Activated CD4-positive, alpha-beta T cell treated with anti-CD3 and anti-CD28 coated beads, Interleukin-10, Interleukin-2, amounts not matched to agents 100 ng/mL and 50 ng/mL, durations not matched to agents 16 hours and 8 hours (primary cell): Measurements from ENCODE around the gene PALM.
"Not testable (repeated sequence)": the region's sequence is repeated elsewhere in the genome, so short reads cannot be mapped to it uniquely, and the experiment has no call there.

Source experiments
- DNase-seq: peaks from one replicate; pipeline ENCODE4 v3.0.0-alpha.2; 2020

The PALM gene

DNA sequence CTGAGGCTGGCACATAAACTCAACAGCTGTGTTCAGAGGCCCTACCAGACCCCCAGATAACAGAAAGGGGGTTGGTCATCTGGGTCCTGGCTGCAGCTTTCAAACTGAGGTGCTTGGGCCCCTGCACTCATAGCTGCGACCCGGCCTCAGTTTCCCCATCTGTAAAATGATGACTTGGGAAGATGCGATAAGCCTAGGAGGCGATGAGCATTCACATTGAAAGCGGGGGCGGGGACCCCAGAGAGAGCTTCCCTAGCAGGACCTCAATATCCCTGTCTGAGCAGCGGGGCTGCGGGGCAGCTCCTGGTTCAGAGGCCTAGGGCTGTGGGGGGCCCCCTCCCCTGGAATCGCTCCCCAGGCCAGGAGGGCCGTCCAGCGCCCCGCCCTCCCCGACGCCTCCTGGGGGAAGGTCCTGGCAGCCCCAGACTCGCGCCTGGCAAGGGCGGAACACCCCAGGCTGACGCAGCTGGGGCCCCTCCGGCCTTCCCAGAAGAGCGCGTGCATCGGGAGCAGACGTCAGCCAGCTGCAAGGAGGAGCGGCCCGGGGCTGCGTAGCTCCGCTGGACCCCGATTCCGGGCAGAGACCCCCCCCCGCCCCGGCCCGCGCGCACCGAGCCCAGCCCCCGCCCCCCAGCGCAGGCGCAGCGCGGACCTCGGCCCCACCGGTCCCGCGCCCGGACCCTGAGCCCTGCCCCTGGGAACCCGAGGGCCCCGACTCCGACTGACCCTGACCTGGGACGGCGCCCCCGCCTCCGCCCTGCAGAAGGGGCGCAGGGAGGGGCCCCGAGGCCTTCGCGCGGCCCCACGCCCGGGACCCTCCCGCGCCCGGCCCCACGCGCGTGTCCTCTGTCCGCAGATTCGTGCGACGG is 29.1 kb upstream of the PALM start:
- DNase-seq = peak; percentile 54

DNA sequence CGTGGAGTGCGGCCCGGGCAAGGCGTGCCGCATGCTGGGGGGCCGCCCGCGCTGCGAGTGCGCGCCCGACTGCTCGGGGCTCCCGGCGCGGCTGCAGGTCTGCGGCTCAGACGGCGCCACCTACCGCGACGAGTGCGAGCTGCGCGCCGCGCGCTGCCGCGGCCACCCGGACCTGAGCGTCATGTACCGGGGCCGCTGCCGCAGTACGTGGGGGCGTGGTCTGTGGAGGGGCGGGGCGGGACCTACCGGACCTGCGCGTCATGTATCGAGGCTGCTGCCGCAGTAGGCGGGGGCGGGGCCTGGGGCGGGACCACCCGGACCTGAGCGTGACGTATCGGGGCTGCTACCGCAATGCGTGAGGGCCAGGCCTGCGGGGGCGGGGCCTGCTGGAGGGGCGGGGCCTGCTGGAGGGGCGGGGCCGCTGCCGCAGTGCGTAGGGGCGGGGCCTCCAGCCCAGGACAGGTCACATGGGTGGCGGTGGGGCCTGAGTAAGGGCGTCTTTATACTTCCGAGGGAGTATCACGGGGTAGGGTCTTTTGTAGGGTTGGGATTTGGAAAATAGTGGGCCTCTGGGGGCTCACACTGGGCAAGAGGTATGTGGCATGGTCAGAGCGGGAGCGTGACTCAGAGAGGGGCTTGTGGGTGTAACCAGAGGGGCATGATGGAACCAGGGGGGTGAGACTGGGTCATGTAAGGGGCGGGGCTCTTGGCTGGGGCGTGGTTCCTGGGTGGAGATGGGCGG is 28.3 kb upstream of the PALM start:
- DNase-seq = peak; percentile 100

DNA sequence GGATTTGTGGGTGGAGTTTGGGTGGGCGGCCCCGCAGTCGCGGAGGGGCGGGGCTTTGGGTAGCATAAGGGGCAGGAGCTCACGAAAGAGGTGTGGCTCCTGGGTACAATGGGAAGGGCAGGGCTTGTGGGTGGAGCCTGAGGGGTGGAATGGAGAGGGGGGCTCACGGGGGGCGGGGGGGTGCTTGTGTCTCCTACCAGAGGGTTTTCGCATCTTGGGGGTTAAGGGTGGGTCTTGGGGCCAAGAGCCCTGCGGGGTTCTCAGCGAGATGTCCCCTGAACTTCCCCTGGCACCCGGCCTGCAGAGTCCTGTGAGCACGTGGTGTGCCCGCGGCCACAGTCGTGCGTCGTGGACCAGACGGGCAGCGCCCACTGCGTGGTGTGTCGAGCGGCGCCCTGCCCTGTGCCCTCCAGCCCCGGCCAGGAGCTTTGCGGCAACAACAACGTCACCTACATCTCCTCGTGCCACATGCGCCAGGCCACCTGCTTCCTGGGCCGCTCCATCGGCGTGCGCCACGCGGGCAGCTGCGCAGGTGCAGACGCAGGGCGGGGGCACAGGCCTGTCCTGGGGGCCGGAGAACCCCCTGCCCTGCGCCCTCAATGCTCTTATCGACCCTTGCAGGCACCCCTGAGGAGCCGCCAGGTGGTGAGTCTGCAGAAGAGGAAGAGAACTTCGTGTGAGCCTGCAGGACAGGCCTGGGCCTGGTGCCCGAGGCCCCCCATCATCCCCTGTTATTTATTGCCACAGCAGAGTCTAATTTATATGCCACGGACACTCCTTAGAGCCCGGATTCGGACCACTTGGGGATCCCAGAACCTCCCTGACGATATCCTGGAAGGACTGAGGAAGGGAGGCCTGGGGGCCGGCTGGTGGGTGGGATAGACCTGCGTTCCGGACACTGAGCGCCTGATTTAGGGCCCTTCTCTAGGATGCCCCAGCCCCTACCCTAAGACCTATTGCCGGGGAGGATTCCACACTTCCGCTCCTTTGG is 27.4 kb upstream of the PALM start:
- DNase-seq = peak; percentile 97

- no peak for DNase-seq
These were observed 25.9 kb upstream of the PALM start for GRCh38 chr19:682678-683320.

DNA sequence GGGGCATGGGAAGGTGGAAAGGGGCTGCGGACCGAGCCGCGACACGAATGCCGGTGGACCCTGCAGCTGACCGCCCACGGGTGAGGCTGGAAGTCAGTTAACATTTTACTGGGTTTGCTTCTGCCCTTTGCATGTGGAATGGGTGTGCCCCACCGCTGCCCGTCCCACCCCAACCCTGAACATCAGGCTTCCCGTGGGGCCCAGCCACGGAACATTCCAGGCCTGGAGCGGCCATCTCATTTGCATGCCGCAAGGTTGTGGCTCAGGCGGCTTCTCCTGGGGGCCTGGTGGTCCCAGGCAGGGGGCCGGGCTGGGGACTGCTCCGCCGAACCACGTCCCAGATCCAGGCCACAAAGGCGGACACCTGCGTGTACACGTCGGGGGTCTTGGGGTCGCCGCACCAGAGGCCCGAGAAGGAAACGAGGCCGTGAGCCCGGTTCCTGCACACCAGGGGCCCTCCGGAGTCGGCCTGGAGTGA is 23.2 kb upstream of the PALM start:
- DNase-seq = no peak

DNA sequence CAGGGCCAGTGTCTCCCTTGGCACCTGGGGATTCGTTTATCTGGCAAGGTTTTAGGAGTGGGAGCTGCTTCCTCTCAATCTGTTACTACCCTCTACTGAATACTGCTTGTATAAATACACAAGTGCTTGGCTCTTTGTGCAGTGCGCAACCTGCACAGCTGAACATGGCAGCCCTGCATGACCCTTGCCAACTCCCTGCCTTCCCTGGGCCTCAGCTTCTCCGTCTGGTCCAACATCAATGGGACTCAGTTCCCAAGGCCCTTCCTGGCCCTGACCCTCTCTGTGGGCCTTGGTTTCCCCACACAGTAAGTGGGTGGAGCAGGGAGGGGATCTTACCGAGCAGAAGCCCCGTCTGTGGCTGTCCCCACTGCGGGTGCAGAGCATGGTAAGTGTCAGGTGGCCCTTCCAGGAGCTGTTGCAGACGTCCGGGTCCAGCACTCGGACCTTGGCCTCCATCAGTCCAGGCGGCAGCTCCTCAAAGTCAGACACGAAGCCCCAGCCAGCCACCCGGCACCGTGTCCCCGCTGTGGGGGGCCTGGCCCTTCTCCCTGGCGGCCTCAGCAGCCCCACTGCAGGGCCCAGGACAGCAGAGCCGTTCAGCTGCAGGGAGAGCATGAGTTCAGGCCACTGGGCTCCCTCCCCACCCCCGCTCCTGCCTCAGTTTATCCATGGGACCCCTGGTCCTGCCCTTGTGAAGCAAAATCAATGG is 22.0 kb upstream of the PALM start:
- DNase-seq = no peak

DNA sequence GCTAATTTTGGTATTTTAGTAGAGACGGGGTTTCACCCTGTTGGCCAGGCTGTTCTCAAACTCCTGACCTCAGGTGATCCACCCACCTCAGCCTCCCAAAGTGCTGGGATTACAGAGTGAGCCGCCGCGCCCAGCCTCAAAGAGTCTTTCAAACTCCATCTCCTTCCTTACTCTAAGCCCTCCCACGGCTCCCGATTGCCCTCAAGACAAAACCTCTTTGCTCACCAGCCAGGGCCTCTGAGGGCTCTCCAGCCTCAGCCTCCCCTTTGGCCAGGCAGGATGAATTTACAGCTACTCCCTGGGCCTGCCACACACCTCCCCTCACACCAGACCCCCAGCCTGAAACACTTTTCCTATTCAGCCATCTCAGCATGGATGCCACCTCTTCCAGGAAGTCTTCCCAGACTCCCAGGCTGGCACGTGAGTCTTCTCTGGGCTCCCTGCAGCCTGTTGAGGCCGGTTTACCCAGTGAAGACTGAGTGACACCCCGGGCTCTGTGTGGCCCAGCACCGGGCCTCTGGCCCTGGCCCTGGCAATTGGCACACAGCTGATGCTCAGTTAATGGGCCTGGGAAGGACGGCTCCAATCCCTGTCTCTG is 21.1 kb upstream of the PALM start:
- DNase-seq = no peak

DNA sequence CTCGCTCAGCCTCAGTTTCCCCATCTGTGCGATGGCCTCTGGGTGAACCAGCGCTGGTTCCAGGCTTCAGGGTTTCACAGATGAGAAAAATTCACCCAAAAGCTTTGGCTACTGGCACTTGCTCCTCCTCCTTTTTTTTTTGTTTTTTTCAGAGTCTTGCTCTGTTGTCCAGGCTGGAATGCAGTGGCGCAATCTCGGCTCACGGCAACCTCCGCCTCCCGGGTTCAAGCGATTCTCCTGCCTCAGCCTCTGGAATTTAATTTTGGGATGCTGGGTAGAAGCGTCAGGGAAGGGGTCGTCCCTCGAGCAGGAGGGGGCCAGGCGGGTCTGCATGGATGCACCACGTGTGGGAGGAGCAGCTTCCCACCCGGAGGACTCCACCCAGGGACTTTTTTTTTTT is 20.5 kb upstream of the PALM start:
- no peak for DNase-seq

- DNase-seq = no peak
These were observed 19.7 kb upstream of the PALM start for GRCh38 chr19:688992-689391.

- no peak for DNase-seq
These were observed 18.5 kb upstream of the PALM start for GRCh38 chr19:690203-690602.

- DNase-seq = no peak
These were observed 14.0 kb upstream of the PALM start for GRCh38 chr19:694481-695351.

DNA sequence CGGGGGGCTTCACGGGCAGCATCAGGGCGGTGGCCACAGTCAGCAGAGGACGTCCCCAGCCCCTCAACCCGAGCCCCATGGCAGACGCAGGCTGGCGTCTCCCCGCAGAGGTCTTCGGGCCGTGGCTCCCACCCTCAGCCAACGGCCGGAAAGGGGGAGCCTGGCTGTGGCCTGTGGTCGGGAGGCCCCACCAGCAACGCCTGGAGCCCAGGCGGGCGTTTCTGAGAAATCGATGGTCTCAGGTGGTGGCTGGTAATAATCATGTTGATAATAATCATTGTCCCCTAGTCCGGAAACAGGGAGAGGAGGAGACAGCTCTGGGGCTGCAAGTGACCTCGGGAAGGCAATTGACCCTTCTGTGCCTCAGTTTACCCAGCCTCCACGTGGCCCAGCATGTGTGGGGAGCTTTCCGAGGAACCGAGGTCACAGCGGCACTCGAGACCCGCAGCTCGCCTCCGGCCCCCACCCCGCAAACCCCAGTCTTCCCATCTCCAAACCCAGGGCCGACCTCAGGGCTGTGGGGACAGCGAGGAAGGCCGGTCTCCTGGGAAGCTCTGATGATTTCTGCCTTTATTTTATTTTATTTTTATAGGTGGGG is 13.3 kb upstream of the PALM start, which contains the start of gene PRSS57:
TSS of gene PRSS57 (minus strand) at position 101 of the 598 bp plus-strand sequence. CDS start at position 79, 22 bp downstream.
- DNase-seq = no peak

GRCh38 chr19:698529-698928 is 10.2 kb upstream of the PALM start:
- DNase-seq = not testable (repeated sequence)

DNA sequence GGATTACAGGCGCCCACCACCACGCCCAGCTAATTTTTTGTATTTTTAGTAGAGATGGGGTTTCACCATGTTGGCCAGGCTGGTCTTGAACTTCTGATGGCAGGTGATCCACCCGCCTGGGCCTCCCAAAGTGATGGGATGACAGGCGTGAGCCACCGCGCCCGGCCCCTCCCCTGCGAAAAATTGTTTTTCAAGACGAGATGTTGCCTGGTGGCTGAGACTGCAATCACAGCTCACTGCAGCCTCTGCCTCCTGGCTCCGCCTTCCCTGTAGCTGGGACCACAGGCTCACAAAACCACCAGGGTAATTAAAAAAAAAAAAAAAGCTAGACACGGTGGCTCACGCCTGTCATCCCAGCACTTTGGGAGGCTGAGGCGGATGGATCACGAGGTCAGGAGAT is 8.8 kb upstream of the PALM start:
- not testable (repeated sequence) for DNase-seq

- not testable (repeated sequence) for DNase-seq
These were observed 5.9 kb upstream of the PALM start for GRCh38 chr19:702847-703246.

GRCh38 chr19:703329-703650 is 5.4 kb upstream of the PALM start:
- no peak for DNase-seq

DNA sequence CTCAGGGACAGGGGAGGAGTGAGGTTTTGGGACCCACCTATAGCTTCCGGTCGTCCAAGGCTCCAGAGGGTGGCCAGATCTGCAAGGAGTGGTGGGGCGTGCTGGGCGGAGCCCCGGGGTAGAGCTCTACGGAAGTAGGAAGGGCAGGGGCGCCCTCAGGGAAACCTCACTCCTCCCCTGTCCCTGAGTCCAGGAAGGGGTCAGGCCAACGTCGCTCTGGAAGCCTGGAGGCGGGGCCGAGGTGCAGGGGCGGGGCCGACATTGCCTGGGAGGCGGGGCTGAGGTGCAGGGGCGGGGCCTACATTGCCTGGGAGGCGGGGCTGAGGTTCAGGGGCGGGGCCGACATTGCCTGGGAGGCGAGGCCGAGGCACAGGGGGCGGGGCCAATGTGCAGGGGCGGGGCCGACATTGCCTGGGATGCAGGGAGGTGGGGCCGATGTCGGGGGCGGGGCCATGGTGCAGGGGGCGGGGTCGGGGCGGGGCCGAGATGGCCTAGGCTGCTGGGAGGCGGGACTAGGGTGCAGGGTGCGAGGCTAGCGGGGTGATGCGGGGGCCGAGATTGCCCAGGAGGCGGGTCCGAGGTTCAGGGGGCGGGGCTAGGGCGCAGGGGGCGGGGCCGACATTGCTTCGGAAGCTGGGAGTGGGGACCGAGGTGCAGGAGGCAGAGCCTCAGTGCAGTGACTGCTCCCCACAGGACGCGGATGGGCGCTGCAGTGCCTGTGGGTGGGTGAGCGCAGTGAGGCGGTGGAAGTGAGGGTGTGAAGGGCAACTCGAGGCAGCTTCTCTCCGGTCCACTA is 4.9 kb upstream of the PALM start:
- peak; percentile 72 for DNase-seq

GRCh38 chr19:704447-704741 is 4.3 kb upstream of the PALM start:
- no peak for DNase-seq
